Muscle of leg (tissue), 11 donors: ENCODE measurements around the gene SLC22A31. TPM values are rescaled to one million over a fixed set of nuclear protein-coding genes. Genes with fewer than 3 reads are reported as not detected.
"Not testable (repeated sequence)": the region's sequence is repeated elsewhere in the genome, so short reads cannot be mapped to it uniquely, and the experiment has no call there.

ENCODE experiments used
- DNase-seq: peaks from one replicate; pipeline ENCODE4 v3.0.0; 2013
- H3K27ac ChIP-seq: one replicate; pipeline ENCODE4 v1.5.1; 2013; ENCODE audit warnings: mild to moderate bottlenecking, low read length, control low read depth
- H3K27me3 ChIP-seq: one replicate; pipeline ENCODE4 v1.6.1; 2013; ENCODE audit warnings: low read length; ENCODE audit not compliant: control insufficient read depth, insufficient read depth
- H3K36me3 ChIP-seq: one replicate; pipeline ENCODE4 v1.6.1; 2013; ENCODE audit warnings: low read length; ENCODE audit not compliant: control insufficient read depth, insufficient read depth
- H3K4me1 ChIP-seq: one replicate; pipeline ENCODE4 v1.6.1; 2013; ENCODE audit warnings: low read length; ENCODE audit not compliant: control insufficient read depth, insufficient read depth
- H3K4me3 ChIP-seq: one replicate; pipeline ENCODE4 v1.5.1; 2013; ENCODE audit warnings: low read length, control low read depth
- H3K9me3 ChIP-seq: replicated peaks from 2 replicates; pipeline ENCODE4 v1.6.1; 2013; ENCODE audit warnings: low read depth, low read length; ENCODE audit not compliant: control insufficient read depth
- WGBS: methylation state at CpG from one replicate; pipeline ENCODE4 v1.1.5; 2013; ENCODE audit warnings: missing lambda C conversion rate; ENCODE audit not compliant: insufficient coverage; 5-methylcytosine and 5-hydroxymethylcytosine counted together
- polyA plus RNA-seq, 8 donors: library from polyadenylated mRNA; unstranded; fragments of 120-200 nt; gene quantifications; one replicate each; pipeline versions ENCODE4 v1.2.1 to v1.2.3, GENCODE V29; 2013; ENCODE audit warnings: inconsistent platforms in 1 of 8, low replicate concordance in 1 of 8; ENCODE audit not compliant: insufficient read length in 8 of 8, insufficient read depth in 1 of 8
- total RNA-seq: library from RNA; stranded (reverse); fragments of 120-200 nt; gene quantifications from one replicate; pipeline ENCODE4 v1.2.4, GENCODE V29; 2013

The SLC22A31 gene
- total and polyA plus RNA-seq, 9 donors, result 0.70 to 5.5 (median 1.9) TPM; not detected in 1

- peak; percentile 68 for DNase-seq
- Histone ChIP-seq H3K4me1 (peaks cover 66% of the 10 kb centered on the region), H3K27me3 (peaks cover 27% of the 10 kb centered on the region), H3K27ac (peak overlapping the region; percentile 86), H3K4me3 (peak overlapping the region; percentile 88), H3K9me3 (no peaks in the 10 kb centered on the region), H3K36me3 (peaks cover 14% of the 10 kb centered on the region)
- WGBS, result 33% methylated on average over 6 of the region's 13 CpGs
These were observed 27.7 kb downstream of the SLC22A31 start for GRCh38 chr16:89172528-89173173.

DNA sequence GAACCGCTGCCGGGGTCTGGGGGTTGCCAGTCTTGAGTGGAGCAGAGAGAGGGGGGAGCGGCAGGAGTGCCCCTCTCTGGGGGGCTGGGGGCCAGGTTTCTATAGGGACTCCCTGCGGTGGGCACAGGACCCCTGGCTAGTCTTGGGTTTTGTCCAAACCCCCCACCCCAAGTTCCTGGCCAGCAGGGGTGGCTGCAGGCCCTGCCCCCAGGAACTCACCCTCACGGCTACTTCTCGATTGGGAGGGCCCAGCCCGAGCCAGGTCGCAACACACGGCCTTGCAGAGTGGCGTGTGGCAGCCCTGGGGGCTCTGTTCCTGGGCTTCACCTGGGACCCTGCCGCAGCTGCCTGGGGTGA is 28.2 kb downstream of the SLC22A31 start:
- 49% methylated on average over 10 of the region's 11 CpGs for WGBS
- H3K9me3 ChIP-seq, result no peaks in the 10 kb centered on the region
- DNase-seq, result no peak
- peaks cover 66% of the 10 kb centered on the region for H3K4me1 ChIP-seq
- peaks cover 14% of the 10 kb centered on the region for H3K36me3 ChIP-seq
- H3K4me3 ChIP-seq, result peak overlapping the region; percentile 88
- H3K27ac ChIP-seq, result peak overlapping the region; percentile 86
- peaks cover 27% of the 10 kb centered on the region for H3K27me3 ChIP-seq

DNA sequence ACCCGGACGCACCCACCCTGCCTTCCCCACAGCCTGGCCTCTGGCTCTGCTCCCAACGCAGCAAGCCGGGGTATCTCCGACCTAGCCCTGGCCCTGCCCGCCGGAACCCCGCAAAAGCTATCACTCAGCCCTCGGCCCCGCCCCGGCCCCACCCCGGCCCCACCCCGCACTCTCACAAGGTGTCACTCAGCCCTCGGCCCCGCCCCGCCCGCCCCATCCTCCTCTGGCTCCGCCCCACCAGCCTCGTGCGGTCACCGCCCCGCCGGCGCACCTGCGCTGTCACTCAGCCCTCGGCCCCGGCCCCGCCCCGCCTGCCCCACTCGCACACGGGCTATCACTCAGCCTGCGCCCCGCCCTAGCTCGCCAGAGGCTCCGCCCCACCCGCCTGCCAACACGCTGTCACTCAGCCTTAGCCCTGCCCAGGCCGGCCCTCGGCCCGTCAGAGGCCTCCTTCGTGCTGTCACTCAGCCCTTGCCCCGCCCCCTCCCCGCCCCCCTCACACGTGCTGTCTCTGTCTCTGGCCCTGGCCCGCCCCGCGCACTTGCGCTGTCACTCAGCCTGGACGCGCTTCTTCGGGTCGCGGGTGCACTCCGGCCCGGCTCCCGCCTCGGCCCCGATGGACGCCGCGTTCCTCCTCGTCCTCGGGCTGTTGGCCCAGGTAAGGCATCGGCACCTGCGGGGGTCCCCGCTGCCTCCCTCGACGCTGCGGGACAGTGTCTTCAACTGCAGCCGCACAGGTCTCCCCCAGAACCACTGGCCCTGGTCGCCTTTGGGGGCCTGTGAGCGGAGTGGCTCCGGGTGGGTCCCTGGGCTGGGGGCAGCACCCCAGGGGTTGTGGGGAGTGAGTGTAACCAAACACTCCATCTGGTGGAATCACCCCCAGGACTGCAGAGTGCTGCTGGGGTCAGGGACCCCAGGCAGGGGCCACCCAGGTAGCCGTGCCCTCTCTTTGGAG is 28.8 kb downstream of the SLC22A31 start, which contains the start of gene CDH15:
Gene CDH15 (plus strand): TSS at position 533 of the 955 bp plus-strand sequence. CDS start 84 bp downstream, at position 617.
- H3K27ac ChIP-seq, result peak within 1 kb of the TSS; percentile 86
- H3K27me3 ChIP-seq, result peaks cover 27% of the 10 kb centered on the region
- H3K9me3 ChIP-seq, result no peaks in the 10 kb centered on the region
- peaks cover 9% of the 10 kb centered on the region for H3K36me3 ChIP-seq
- peak; percentile 95 for DNase-seq
- peak within 1 kb of the TSS; percentile 88 for H3K4me3 ChIP-seq
- WGBS, result 3% methylated on average over 59 of the region's 74 CpGs
- H3K4me1 ChIP-seq, result peaks cover 63% of the 10 kb centered on the region

DNA sequence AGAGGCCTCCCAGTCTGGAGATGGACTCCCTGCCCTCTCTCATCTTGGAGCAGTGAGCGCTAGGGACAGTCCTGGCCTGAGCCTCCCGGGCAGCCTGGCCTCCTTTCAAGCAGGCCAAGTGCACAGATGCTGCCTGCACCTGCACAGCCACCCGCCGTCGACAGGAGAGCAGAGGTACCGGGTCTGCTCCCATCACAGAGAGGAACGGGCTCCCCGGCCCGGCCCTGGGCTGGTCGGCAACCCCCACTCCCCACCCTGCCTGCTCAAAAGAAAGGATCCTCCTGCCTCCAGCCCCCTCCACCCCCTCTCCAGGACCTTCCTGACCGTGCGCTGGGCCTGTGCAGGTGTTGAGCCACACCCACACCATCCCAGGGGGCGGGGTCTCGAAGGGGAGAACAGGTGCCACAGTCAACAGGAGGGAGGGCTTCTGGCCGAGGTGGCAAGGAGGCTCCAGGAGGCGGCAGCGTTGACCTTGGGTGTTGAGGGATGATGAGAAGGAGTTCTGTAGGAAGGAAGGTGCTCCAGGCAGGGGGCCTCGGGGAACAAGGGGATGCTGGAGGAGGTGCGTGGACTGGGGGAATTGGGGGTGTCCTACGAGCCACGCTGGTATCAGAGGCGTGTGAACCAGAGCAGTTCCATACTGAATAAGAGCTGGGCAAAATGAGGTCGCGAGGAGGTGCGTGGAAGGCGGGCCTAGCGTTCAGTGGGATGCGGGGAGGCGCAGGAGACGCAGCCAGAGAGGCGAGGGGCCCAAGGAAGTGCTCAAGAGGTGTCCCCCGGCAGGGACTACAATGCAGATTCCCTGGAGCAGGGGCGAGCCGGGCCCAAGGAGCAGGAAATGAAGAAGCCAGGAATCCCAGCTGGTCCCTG is 29.8 kb downstream of the SLC22A31 start:
- Histone ChIP-seq H3K9me3 (no peaks in the 10 kb centered on the region), H3K27me3 (peaks cover 27% of the 10 kb centered on the region), H3K4me1 (peaks cover 55% of the 10 kb centered on the region), H3K36me3 (peaks cover 3% of the 10 kb centered on the region), H3K4me3 (peak overlapping the region; percentile 9), H3K27ac (no peak overlapping the region)
- DNase-seq, result no peak
- WGBS, result 13% methylated on average over 30 of the region's 34 CpGs

DNA sequence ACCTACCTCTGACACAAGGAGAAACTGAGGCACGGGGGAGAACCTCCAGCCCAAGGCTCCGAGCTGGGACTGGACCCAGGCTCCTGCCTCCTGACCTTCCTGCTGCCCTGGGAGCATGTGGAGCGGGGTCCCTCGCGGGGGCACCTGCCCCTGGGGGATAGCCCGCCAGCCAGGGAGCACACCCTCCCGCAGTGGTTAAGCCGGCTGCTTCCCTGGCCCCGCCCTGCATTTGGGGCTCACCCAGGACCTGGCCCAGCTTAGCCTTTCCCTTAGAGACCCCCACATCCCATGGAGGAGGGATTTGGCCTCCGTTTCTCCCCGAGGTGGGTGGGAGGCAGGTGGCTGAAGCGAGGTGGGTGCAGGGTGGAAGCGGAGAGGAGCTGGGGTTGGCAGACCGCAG is 30.6 kb downstream of the SLC22A31 start:
- peaks cover 47% of the 10 kb centered on the region for H3K4me1 ChIP-seq

DNA sequence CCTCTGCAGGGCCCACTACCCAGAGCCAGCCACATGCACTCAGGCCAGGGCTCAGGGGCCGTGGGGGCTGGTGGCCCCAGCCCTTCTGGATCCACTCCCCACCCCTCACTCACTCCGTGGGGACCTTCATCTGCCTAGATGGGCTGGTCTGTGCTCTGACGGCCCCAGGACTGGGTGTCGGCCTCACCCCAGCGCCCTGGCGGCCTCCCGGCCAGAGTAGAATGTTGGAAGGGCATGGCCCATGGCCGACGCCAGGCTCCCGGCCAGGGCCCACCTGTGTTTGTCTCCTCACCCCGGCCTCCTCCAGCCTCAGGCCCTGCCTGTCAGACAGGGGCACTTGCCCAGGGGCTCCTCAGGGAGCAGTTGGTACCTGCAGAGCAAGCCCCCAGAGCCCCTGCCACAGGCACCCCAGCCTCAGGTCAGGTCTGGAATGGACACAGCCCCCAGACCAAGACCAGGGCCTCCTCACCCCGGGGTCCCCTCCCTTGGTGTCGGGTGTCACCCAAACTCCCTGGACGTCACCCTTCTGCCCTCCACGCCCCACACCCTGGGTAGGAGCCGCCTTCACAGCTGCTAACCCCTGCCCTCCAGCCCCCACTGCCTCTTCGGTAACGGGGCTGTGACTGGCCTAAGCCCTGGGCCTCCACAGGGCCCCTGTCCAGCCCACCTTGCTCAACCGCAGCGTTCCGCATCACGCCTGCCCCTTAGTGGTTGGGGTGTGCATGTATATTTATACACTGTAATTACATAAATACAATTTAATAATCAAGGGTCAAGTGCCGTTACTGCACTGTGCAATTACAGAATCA is 31.8 kb downstream of the SLC22A31 start:
- WGBS, result 71% methylated on average over 15 of the region's 23 CpGs
- peaks cover 29% of the 10 kb centered on the region for H3K27me3 ChIP-seq
- no peak overlapping the region for H3K27ac ChIP-seq
- no peaks in the 10 kb centered on the region for H3K36me3 ChIP-seq
- DNase-seq, result no peak
- no peaks in the 10 kb centered on the region for H3K9me3 ChIP-seq
- no peak overlapping the region for H3K4me3 ChIP-seq
- H3K4me1 ChIP-seq, result peaks cover 35% of the 10 kb centered on the region

More for the DNA sequence above, 30.6 kb downstream of the SLC22A31 start:
- H3K4me3 ChIP-seq, result no peak overlapping the region
- 68% methylated on average over 6 of the region's 14 CpGs for WGBS
- H3K9me3 ChIP-seq, result no peaks in the 10 kb centered on the region
- DNase-seq, result no peak
- peaks cover 27% of the 10 kb centered on the region for H3K27me3 ChIP-seq
- peaks cover 3% of the 10 kb centered on the region for H3K36me3 ChIP-seq
- no peak overlapping the region for H3K27ac ChIP-seq

DNA sequence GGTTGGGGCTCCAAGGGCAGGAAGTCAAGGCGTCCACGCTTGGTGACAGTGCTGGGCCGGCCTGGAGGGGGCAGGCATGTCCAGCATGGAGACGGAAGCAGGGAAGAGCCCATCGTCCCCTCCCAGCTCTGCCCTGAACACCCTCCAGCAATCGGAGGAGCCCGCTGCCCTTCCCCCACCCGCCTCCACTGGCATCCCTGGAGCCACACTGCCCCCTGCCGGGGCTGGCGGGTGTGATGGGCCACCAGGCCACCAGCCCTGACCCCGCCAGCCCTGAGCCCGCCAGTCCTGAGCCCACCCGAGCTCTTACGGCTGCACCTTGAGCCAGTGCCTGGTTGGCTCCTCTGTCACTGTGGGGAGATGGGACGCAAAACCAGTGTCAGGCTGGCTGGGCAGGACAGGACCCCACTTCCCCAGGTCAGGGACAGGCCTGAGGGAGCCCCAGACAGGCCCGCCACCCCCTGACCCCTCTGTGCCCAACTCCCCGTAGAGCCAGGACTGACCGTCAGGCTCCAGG is 32.9 kb downstream of the SLC22A31 start:
- WGBS, result 18% methylated on average over 18 of the region's 18 CpGs
- H3K4me1 ChIP-seq, result peaks cover 25% of the 10 kb centered on the region
- H3K4me3 ChIP-seq, result no peak overlapping the region
- no peaks in the 10 kb centered on the region for H3K9me3 ChIP-seq
- peaks cover 32% of the 10 kb centered on the region for H3K27me3 ChIP-seq
- H3K36me3 ChIP-seq, result no peaks in the 10 kb centered on the region
- peak; percentile 75 for DNase-seq
- H3K27ac ChIP-seq, result no peak overlapping the region

DNA sequence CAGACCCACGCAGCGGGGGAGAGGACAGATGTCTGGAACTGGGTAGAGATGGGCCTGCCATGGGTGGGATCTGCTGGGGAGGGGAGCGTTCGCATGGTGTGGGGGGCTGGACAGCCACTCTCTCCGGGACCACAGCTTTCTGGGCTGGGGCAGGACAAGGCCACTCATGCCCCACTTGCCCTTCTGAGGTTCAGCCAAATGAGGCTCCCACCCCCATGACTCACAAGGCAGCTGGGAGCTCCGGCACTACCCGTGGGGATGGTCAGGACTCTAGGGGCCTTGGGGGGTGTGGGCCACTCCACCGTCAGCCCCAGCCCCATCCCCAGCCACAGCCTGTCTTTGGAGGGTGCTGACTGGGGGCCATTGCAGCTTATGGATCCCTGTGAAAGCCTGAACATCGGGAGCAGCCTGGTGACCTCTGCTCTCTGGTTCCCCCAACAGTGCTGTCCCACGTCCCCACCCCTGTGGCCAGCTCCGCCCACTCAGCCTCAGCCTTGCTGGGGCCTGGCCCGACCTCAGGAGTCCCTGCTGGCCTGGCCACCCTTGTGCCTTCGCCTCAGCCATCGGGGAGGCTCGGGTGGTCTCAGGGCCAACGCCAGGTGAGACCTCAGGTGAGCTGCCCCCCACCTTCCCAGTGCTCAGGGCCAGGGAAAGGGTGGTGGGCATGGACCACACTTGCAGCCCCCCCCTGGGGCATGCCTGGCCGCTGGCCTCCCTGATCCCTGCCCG is 33.5 kb downstream of the SLC22A31 start:
- WGBS, result 53% methylated on average over 13 of the region's 18 CpGs
- H3K9me3 ChIP-seq, result no peaks in the 10 kb centered on the region
- peaks cover 28% of the 10 kb centered on the region for H3K27me3 ChIP-seq
- DNase-seq, result no peak
- no peaks in the 10 kb centered on the region for H3K36me3 ChIP-seq
- H3K4me1 ChIP-seq, result peaks cover 24% of the 10 kb centered on the region
- H3K4me3 ChIP-seq, result no peak overlapping the region
- H3K27ac ChIP-seq, result no peak overlapping the region

DNA sequence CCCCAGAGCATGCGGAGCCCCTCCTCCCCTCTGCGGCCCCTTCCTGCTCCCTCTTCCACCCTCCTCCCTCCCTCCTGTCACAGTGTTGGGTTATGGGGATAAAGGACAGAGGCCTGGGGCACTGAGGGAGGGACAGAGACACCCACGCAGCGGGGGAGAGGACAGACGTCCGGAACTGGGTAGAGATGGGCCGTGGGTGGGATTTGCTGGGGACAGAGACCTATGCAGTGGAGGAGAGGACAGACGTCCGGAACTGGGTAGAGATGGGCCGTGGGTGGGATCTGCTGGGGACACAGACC is 34.7 kb downstream of the SLC22A31 start:
- H3K4me3 ChIP-seq, H3K9me3 ChIP-seq, H3K27ac ChIP-seq, H3K36me3 ChIP-seq, DNase-seq: not testable (repeated sequence)
- Histone ChIP-seq H3K4me1 (peaks cover 19% of the 10 kb centered on the region), H3K27me3 (peaks cover 19% of the 10 kb centered on the region)
- no CpG with 5 or more reads among the region's 10 CpGs for WGBS
